GM12878 (cell line): ENCODE measurements around the gene IFITM1. TPM values are rescaled to one million over a fixed set of nuclear protein-coding genes. Genes with fewer than 3 reads are reported as not detected.

Experiments
- ATAC-seq: fragments of 200-7000 bp; cut with Tn5 transposase; 3 replicates; pipeline ENCODE4 v1.9.1; 2020; ENCODE audit warnings: mild to moderate bottlenecking, moderate library complexity
- BruUV-seq: library from RNA; stranded (reverse); fragments of 400-500 nt; replicated peaks from 2 replicates; lab custom pipeline; 2021; lab: Mats Ljungman, UMichigan
- CTCF ChIA-PET: fragments of 300-600 bp; sonication (Branson Sonifier 250); formaldehyde crosslinking; extraction: SDS; loops from one replicate; lab custom pipeline; 2021; ENCODE audit warnings: inconsistent platforms; lab: Yijun Ruan, JAX
- POLR2A ChIA-PET: fragments of 350-600 bp; formaldehyde crosslinking; extraction: SDS; loops from one replicate; lab custom pipeline; 2021; ENCODE audit warnings: inconsistent platforms; lab: Charles Lee
- RAD21 ChIA-PET: fragments of 300-600 bp; sonication (Branson Sonifier 250); formaldehyde crosslinking; loops from one replicate; lab custom pipeline; 2023; ENCODE audit warnings: antibody characterized with exemption; ENCODE audit not compliant: unreplicated experiment; lab: Charles Lee
- SMC1A ChIA-PET: fragments of 300-600 bp; sonication (Branson Sonifier 250); formaldehyde crosslinking; loops from one replicate; lab custom pipeline; 2023; ENCODE audit not compliant: unreplicated experiment, uncharacterized antibody; lab: Charles Lee
- DNase-seq: peaks from one replicate; pipeline ENCODE4 v3.0.0-alpha.2; 2011; ENCODE audit warnings: low read depth, low spot score
- FAIRE-seq: peaks from 3 replicates; lab custom pipeline; 2011; peaks lifted over from hg19 to GRCh38; lab: Jason Lieb, UNC
- H2AFZ ChIP-seq: 2 replicates; pipeline ENCODE4 v1.6.0; 2011; ENCODE audit warnings: low read depth, low read length, control low read depth; ENCODE audit not compliant: control insufficient read depth
- H3K27ac ChIP-seq: 2 replicates; pipeline ENCODE4 v1.5.1; 2011; ENCODE audit warnings: control low read depth; ENCODE audit not compliant: control insufficient read depth, insufficient read depth
- H3K27me3 ChIP-seq, 2 experiments: replicated peaks in 1 of 2; 2 replicates each; pipeline versions ENCODE4 v1.6.0 to v1.6.1; 2011; ENCODE audit warnings: low read length in 1 of 2; ENCODE audit not compliant: control insufficient read depth in 2 of 2, insufficient read depth in 2 of 2
- H3K36me3 ChIP-seq, 2 experiments: 2 replicates each; pipeline ENCODE4 v1.5.1; 2011; ENCODE audit warnings: low read length in 1 of 2; ENCODE audit not compliant: control insufficient read depth in 2 of 2, insufficient read depth in 2 of 2
- H3K4me1 ChIP-seq: 2 replicates; pipeline ENCODE4 v1.6.1; 2011; ENCODE audit warnings: mild to moderate bottlenecking, low read length, moderate library complexity, mixed read lengths; ENCODE audit not compliant: control insufficient read depth, insufficient read depth
- H3K4me2 ChIP-seq: 2 replicates; pipeline ENCODE4 v1.6.0; 2011; ENCODE audit warnings: control low read depth; ENCODE audit not compliant: control insufficient read depth, insufficient read depth
- H3K4me3 ChIP-seq: fragments of 200-600 bp; sonication (generic); 2 replicates; pipeline ENCODE4 v1.5.1; 2016
- H3K79me2 ChIP-seq: 2 replicates; pipeline ENCODE4 v1.6.0; 2011; ENCODE audit warnings: low read length; ENCODE audit not compliant: control insufficient read depth, insufficient read depth
- H3K9ac ChIP-seq: 2 replicates; pipeline ENCODE4 v1.8.0; 2011; ENCODE audit warnings: low read length, control low read depth, mixed read lengths; ENCODE audit not compliant: control insufficient read depth, insufficient read depth
- H3K9me3 ChIP-seq: replicated peaks from 3 replicates; pipeline ENCODE4 v1.5.1; 2011; ENCODE audit warnings: mild to moderate bottlenecking, low read length; ENCODE audit not compliant: control insufficient read depth, insufficient read depth
- H4K20me1 ChIP-seq: 2 replicates; pipeline ENCODE4 v1.6.0; 2011; ENCODE audit not compliant: control insufficient read depth, insufficient read depth
- ATF2 ChIP-seq: IDR thresholded peaks from 2 replicates; pipeline ENCODE4 v1.6.1; 2012; ENCODE audit warnings: low read length, inconsistent platforms
- E4F1 ChIP-seq: fragments of 450-650 bp; IDR thresholded peaks from 2 replicates; pipeline ENCODE4 v1.6.1; 2018; ENCODE audit warnings: borderline replicate concordance, mild to moderate bottlenecking; ENCODE audit not compliant: partially characterized antibody
- ESRRA ChIP-seq: IDR thresholded peaks from 2 replicates; pipeline ENCODE4 v1.6.1; 2012; ENCODE audit warnings: mild to moderate bottlenecking, low read length, improper control_type of control experiment
- HDGF ChIP-seq: fragments of 450-650 bp; IDR thresholded peaks from 2 replicates; pipeline ENCODE4 v1.6.1; 2016; ENCODE audit warnings: antibody characterized with exemption
- MAX ChIP-seq: IDR thresholded peaks from 2 replicates; pipeline ENCODE4 v1.6.1; 2012; ENCODE audit warnings: low read depth, low read length, improper control_type of control experiment
- POLR2AphosphoS5 ChIP-seq: IDR thresholded peaks from 2 replicates; pipeline ENCODE4 v1.6.1; 2011; ENCODE audit warnings: mild to moderate bottlenecking, low read length, inconsistent platforms
- RELA ChIP-seq: fragments of 450-650 bp; IDR thresholded peaks from 2 replicates; pipeline ENCODE4 v1.8.0; 2014; ENCODE audit warnings: borderline replicate concordance; ENCODE audit not compliant: partially characterized antibody
- SMARCA5 ChIP-seq: fragments of 450-650 bp; IDR thresholded peaks from 2 replicates; pipeline ENCODE4 v1.6.1; 2017; ENCODE audit warnings: mild to moderate bottlenecking
- ZNF207 ChIP-seq: fragments of 450-650 bp; IDR thresholded peaks from 2 replicates; pipeline ENCODE4 v1.6.1; 2014; ENCODE audit warnings: antibody characterized with exemption, mild to moderate bottlenecking, borderline replicate concordance
- WGBS: methylation state at CpG from one replicate; pipeline ENCODE4 v1.1.6; 2016; ENCODE audit warnings: low lambda C conversion rate; ENCODE audit not compliant: insufficient replicate concordance, insufficient coverage; ENCODE audit errors: missing lambda C conversion rate; 5-methylcytosine and 5-hydroxymethylcytosine counted together
- in situ Hi-C: fragments of 300-500 bp; cut with MboI; formaldehyde crosslinking; loops from 9 replicates; pipeline ENCODE4 v1.14.3; 2018; ENCODE audit warnings: mixed read lengths
- intact Hi-C: fragments of 100-400 bp; cut with micrococcal nuclease; formaldehyde crosslinking; loops from one replicate; pipeline ENCODE4 v1.14.2; 2022; ENCODE audit not compliant: unreplicated experiment
- polyA plus RNA-seq, 11 experiments: library from polyadenylated mRNA; depleted of rRNA in 4 of 11; unstranded in 6 of 11; stranded (reverse) in 5 of 11; fragments of >200 nt; fragmentation: Nextera tagmentation in 4 of 11; fragmentation: Illumina TruSeq in 1 of 11; extraction: Ambion mirVana in 4 of 11; extraction: Trizol in 1 of 11; gene quantifications; 1 replicate in 1 of 11; 2 replicates in 10 of 11; pipeline versions ENCODE4 v1.2.1 to v1.2.3, GENCODE V29; 2011 to 2016; ENCODE audit warnings: inconsistent platforms in 2 of 11, missing spikeins in 2 of 11, low read depth in 1 of 11
- total RNA-seq, 4 experiments: library from RNA; depleted of rRNA in 3 of 4; stranded (reverse); fragments of >200 nt in 3 of 4; fragmentation: Illumina TruSeq in 1 of 4; extraction: Trizol in 1 of 4; gene quantifications; 2 replicates each; pipeline versions ENCODE4 v1.2.1 to v1.2.3, GENCODE V29; 2013 to 2021

IFITM1 gene
- total and polyA plus RNA-seq, 10 of the 15 experiments (the other 5 are each of a cell fraction or from before 2014, with no cell fraction given): 396 to 2,788 (median 607) TPM

- POLR2A ChIA-PET: interaction anchor here (0.7 to 6.0 kb wide), 10 partner anchors 9 to 88 kb away, joined by 3 to 86 read pairs (median 7); no protein-coding TSS in a partner anchor
- BruUV-seq: TSS peak; percentile 39
- Histone ChIP-seq H3K4me1 (peaks cover 48% of the 10 kb centered on the region), H3K27ac (peak overlapping the region; percentile 100), H3K36me3 (no peaks in the 10 kb centered on the region), H3K9ac (peak overlapping the region; percentile 98), H3K27me3 (no peaks in the 10 kb centered on the region), H3K9me3 (no peaks in the 10 kb centered on the region; the same call in 2 of the 3 replicates), H4K20me1 (no peaks in the 10 kb centered on the region), H3K4me3 (peak overlapping the region; percentile 56), H3K4me2 (peak overlapping the region; percentile 100), H2AFZ (peak overlapping the region; percentile 80), H3K79me2 (peaks cover 4% of the 10 kb centered on the region)
- 60% methylated on average over 6 of the region's 6 CpGs for WGBS
- SMC1A ChIA-PET: interaction anchor here (1.8 to 2.1 kb wide), 2 partner anchors 22 to 29 kb away, joined by 15 to 18 read pairs; no protein-coding TSS in a partner anchor
- CTCF ChIA-PET: interaction anchor here (1.6 to 5.4 kb wide), 4 partner anchors 10 to 29 kb away, joined by 4 to 43 read pairs (median 23); no protein-coding TSS in a partner anchor
- intact Hi-C loops: no loop called here
- DNase-seq (no peak), ATAC-seq (no peak), FAIRE-seq (peak; percentile 41)
- RAD21 ChIA-PET: interaction anchor here (1.5 to 5.2 kb wide), 7 partner anchors 9 to 28 kb away, joined by 3 to 68 read pairs (median 7); no protein-coding TSS in a partner anchor
- in situ Hi-C loops: no loop called here
- no peak for TF ChIP-seq MAX
- peak; percentile 71; the same call in 1 of the 2 replicates for TF ChIP-seq HDGF
- peak; percentile 79; the same call in 1 of the 2 replicates for TF ChIP-seq SMARCA5
Observed at GRCh38 chr11:326592-326841, 12.7 kb downstream of the IFITM1 start.

GRCh38 chr11:326842-327580, 13.2 kb downstream of the IFITM1 start:
- FAIRE-seq (peak; percentile 97), DNase-seq (peak; percentile 96), ATAC-seq (peak; percentile 78)
- Histone ChIP-seq H3K27ac (peak overlapping the region; percentile 100), H4K20me1 (no peaks in the 10 kb centered on the region), H3K36me3 (no peaks in the 10 kb centered on the region), H3K4me2 (peak overlapping the region; percentile 100), H3K4me1 (peaks cover 51% of the 10 kb centered on the region), H2AFZ (peak overlapping the region; percentile 80), H3K79me2 (peaks cover 4% of the 10 kb centered on the region), H3K9me3 (peaks cover 3% of the 10 kb centered on the region; the same call in 1 of the 3 replicates), H3K27me3 (no peaks in the 10 kb centered on the region), H3K9ac (peak overlapping the region; percentile 98), H3K4me3 (peak overlapping the region; percentile 56)
- CTCF ChIA-PET: interaction anchor here (0.6 to 5.4 kb wide), 10 partner anchors 11 to 120 kb away, joined by 3 to 43 read pairs (median 4); partner anchors contain the start of genes BET1L and RIC8A
- in situ Hi-C loops (no loop called here), intact Hi-C loops (loop anchor here (1.0 kb wide), 1 partner anchor 23 kb away; no protein-coding TSS in a partner anchor)
- SMC1A ChIA-PET: interaction anchor here (0.7 to 4.5 kb wide), 6 partner anchors 11 to 60 kb away, joined by 3 to 42 read pairs (median 16); no protein-coding TSS in a partner anchor
- RAD21 ChIA-PET: interaction anchor here (1.0 to 5.2 kb wide), 10 partner anchors 10 to 59 kb away, joined by 3 to 68 read pairs (median 6); partner anchors contain the start of gene IFITM2
- POLR2A ChIA-PET: interaction anchor here (0.7 to 6.0 kb wide), 12 partner anchors 10 to 89 kb away, joined by 3 to 86 read pairs (median 6); partner anchors contain the start of gene IFITM2
- BruUV-seq: no TSS peak
- 20% methylated on average over 19 of the region's 19 CpGs for WGBS
- TF ChIP-seq ESRRA: peak; percentile 41; the same call in 1 of the 2 replicates
- peak; percentile 87 for TF ChIP-seq RELA
- TF ChIP-seq ZNF207: no peak
- TF ChIP-seq ATF2: peak; percentile 94
- no peak for TF ChIP-seq E4F1
- peak; percentile 69 for TF ChIP-seq POLR2AphosphoS5
